A549 treated with Hydrocortisone at 1 μM for 4 hours (cell line): Measurements from ENCODE around the gene FPR3. TPM values are rescaled to one million over a fixed set of nuclear protein-coding genes. Genes with fewer than 3 reads are reported as not detected.

ENCODE experiments used
- total RNA-seq: library from RNA; stranded (reverse); fragments of 200-300 nt; extraction: Qiagen RNA extraction; gene quantifications from 5 replicates; pipeline ENCODE4 v1.2.3, GENCODE V29; 2022

FPR3 gene
- not detected in 5 replicates for total RNA-seq

GRCh38 chr19:51794885-51795490 is at the start of gene FPR3:
Gene FPR3 (plus strand): TSS chr19:51795157. CDS start chr19:51823749, 28,592 bp downstream.

GRCh38 chr19:51751655-51752054 is 43.3 kb upstream of the FPR3 start, which contains the start of gene FPR1:
Gene FPR1 (minus strand): TSS chr19:51751878. CDS start chr19:51746994, 4,884 bp downstream.

GRCh38 chr19:51760697-51761356 is 34.1 kb upstream of the FPR3 start, which contains the start of gene FPR2:
Gene FPR2 (plus strand): TSS chr19:51761180. CDS start chr19:51768659, 7,479 bp downstream.

Other genes with a start within 250 kb of the FPR3 start
- gene ZNF175, start 223.9 kb upstream of the FPR3 start, total RNA-seq = 3.1 to 4.5 TPM (median 3.9 TPM) in 5 replicates
- gene SIGLEC5, start 164.8 kb upstream of the FPR3 start, total RNA-seq = not detected in 5 replicates
- 0.05 to 0.10 TPM in 2 of 5 replicates, not detected in the others for gene SIGLEC14, start 148.3 kb upstream of the FPR3 start, total RNA-seq
- 10.0 to 14.7 TPM (median 13.1 TPM) in 5 replicates for gene SPACA6, start 101.8 kb upstream of the FPR3 start, total RNA-seq
- gene HAS1, start 71.2 kb upstream of the FPR3 start, total RNA-seq = 0.06 TPM in 2 of 5 replicates, not detected in the others
- gene FPR1, start 43.3 kb upstream of the FPR3 start, total RNA-seq = 0.05 to 0.15 TPM (median 0.08 TPM) in 5 replicates
- not detected in 5 replicates for gene FPR2, start 34.0 kb upstream of the FPR3 start, total RNA-seq
- gene ZNF577, start 92.8 kb downstream of the FPR3 start, total RNA-seq = 0.08 to 0.17 TPM (median 0.09 TPM) in 4 of 5 replicates, not detected in the other
- 0.17 to 0.41 TPM (median 0.22 TPM) in 5 replicates for gene ZNF649, start 109.9 kb downstream of the FPR3 start, total RNA-seq
- gene ZNF613, start 132.3 kb downstream of the FPR3 start, total RNA-seq = 0.63 to 1.9 TPM (median 1.5 TPM) in 5 replicates
- 3.3 to 6.3 TPM (median 3.6 TPM) in 5 replicates for gene ZNF350, start 191.7 kb downstream of the FPR3 start, total RNA-seq
- 2.2 to 5.9 TPM (median 3.4 TPM) in 5 replicates for gene ZNF615, start 213.1 kb downstream of the FPR3 start, total RNA-seq
- gene ZNF614, start 233.2 kb downstream of the FPR3 start, total RNA-seq = 2.5 to 3.8 TPM (median 3.1 TPM) in 5 replicates